Endodermal cell (in vitro differentiated cells): ENCODE data around the gene LRRC18. TPM values are rescaled to one million over a fixed set of nuclear protein-coding genes. Genes with fewer than 3 reads are reported as not detected.

ENCODE experiments used
- DNase-seq: peaks from one replicate; pipeline ENCODE4 v3.0.0-alpha.2; 2017
- H3K27ac ChIP-seq: 2 replicates; pipeline ENCODE4 v1.5.1; 2013; ENCODE audit warnings: mild to moderate bottlenecking, low read depth, low read length, moderate library complexity
- H3K27me3 ChIP-seq: 2 replicates; pipeline ENCODE4 v1.6.1; 2013; ENCODE audit warnings: mild to moderate bottlenecking, low read length, moderate library complexity; ENCODE audit not compliant: insufficient read depth, control insufficient read depth, poor library complexity, severe bottlenecking
- H3K36me3 ChIP-seq: 2 replicates; pipeline ENCODE4 v1.7.0; 2013; ENCODE audit warnings: mild to moderate bottlenecking, low read length, moderate library complexity; ENCODE audit not compliant: control insufficient read depth, insufficient read depth
- H3K4me1 ChIP-seq: one replicate; pipeline ENCODE4 v1.7.0; 2013; ENCODE audit warnings: low read length; ENCODE audit not compliant: control insufficient read depth, insufficient read depth
- H3K4me3 ChIP-seq: 2 replicates; pipeline ENCODE4 v1.5.1; 2013; ENCODE audit warnings: mild to moderate bottlenecking, low read length, moderate library complexity
- H3K9ac ChIP-seq: 2 replicates; pipeline ENCODE4 v1.6.1; 2013; ENCODE audit warnings: mild to moderate bottlenecking, low read length, moderate library complexity; ENCODE audit not compliant: poor library complexity, severe bottlenecking; ENCODE audit errors: extremely low read depth
- H3K9me3 ChIP-seq: 2 replicates; pipeline ENCODE4 v1.6.1; 2013; ENCODE audit warnings: mild to moderate bottlenecking, low read length, moderate library complexity; ENCODE audit not compliant: control insufficient read depth
- H3K27ac Mint-ChIP-seq: 2 replicates; pipeline ENCODE4 v1.8.0; 2020; ENCODE audit warnings: mixed read lengths
- H3K27me3 Mint-ChIP-seq: 2 replicates; pipeline ENCODE4 v1.8.0; 2021; ENCODE audit warnings: mild to moderate bottlenecking, mixed read lengths; ENCODE audit not compliant: insufficient read depth
- H3K36me3 Mint-ChIP-seq: 2 replicates; pipeline ENCODE4 v1.8.0; 2020; ENCODE audit warnings: low read depth, mixed read lengths
- H3K4me1 Mint-ChIP-seq: 2 replicates; pipeline ENCODE4 v1.8.0; 2020; ENCODE audit warnings: mixed read lengths
- H3K4me3 Mint-ChIP-seq: 2 replicates; pipeline ENCODE4 v1.8.0; 2020; ENCODE audit warnings: mild to moderate bottlenecking, moderate library complexity, mixed read lengths
- H3K9me3 Mint-ChIP-seq: 2 replicates; pipeline ENCODE4 v1.8.0; 2020; ENCODE audit warnings: mild to moderate bottlenecking, mixed read lengths
- CTCF ChIP-seq: fragments of 200-600 bp; sonication (generic); conservative IDR thresholded peaks from 2 replicates; pipeline ENCODE4 v1.5.0; 2021; ENCODE audit warnings: antibody characterized with exemption, mild to moderate bottlenecking
- WGBS, 2 experiments: methylation state at CpG; one replicate each; pipeline versions ENCODE4 v1.1.5 to v1.1.7; 2013; ENCODE audit warnings: missing lambda C conversion rate in 2 of 2, mixed read lengths in 1 of 2; ENCODE audit not compliant: insufficient coverage in 1 of 2, insufficient read length in 1 of 2; 5-methylcytosine and 5-hydroxymethylcytosine counted together
- total RNA-seq, 2 donors: library from RNA; stranded (reverse); fragmentation: NEBNext Ultra II Directional in 1 of 2; extraction: Animal tissue kit (Norgen Biotek cat#: 25700) in 1 of 2; gene quantifications; 2 replicates in 1 of 2; 3 replicates in 1 of 2; pipeline ENCODE4 v1.2.1, GENCODE V29; 2021

The LRRC18 gene
- total RNA-seq, 2 donors from 2014 or later = not detected

GRCh38 chr10:48913674-48914073 is 26.0 kb downstream of the LRRC18 start:
- 92 to 94% methylated on average over 10 to 14 of the region's 14 CpGs for WGBS, 2 experiments
- Mint-ChIP-seq H3K27me3 (peaks cover 19% of the 10 kb centered on the region), H3K4me3 (no peak overlapping the region), H3K9me3 (peaks cover 8% of the 10 kb centered on the region), H3K27ac (no peak overlapping the region), H3K4me1 (peaks cover 2% of the 10 kb centered on the region), H3K36me3 (no peaks in the 10 kb centered on the region)
- peaks cover 28% of the 10 kb centered on the region for H3K27me3 ChIP-seq
- H3K36me3 ChIP-seq = no peaks in the 10 kb centered on the region
- H3K4me3 ChIP-seq = no peak overlapping the region
- peaks cover 4% of the 10 kb centered on the region for H3K9me3 ChIP-seq
- no peak overlapping the region for H3K27ac ChIP-seq
- no peak for TF ChIP-seq CTCF
- H3K4me1 ChIP-seq = no peaks in the 10 kb centered on the region
- DNase-seq = peak; percentile 20
- H3K9ac ChIP-seq = no peak overlapping the region

GRCh38 chr10:48910548-48910947 is 29.1 kb downstream of the LRRC18 start:
- Histone ChIP-seq H3K36me3 (no peaks in the 10 kb centered on the region), H3K4me3 (no peak overlapping the region), H3K27me3 (peaks cover 9% of the 10 kb centered on the region), H3K4me1 (no peaks in the 10 kb centered on the region), H3K9me3 (no peaks in the 10 kb centered on the region), H3K27ac (no peak overlapping the region), H3K9ac (no peak overlapping the region)
- H3K27ac Mint-ChIP-seq = no peak overlapping the region
- peaks cover 16% of the 10 kb centered on the region for H3K27me3 Mint-ChIP-seq
- TF ChIP-seq CTCF = no peak
- peak; percentile 20 for DNase-seq
- 81 to 93% methylated on average over 4 to 5 of the region's 5 CpGs for WGBS, 2 experiments
- H3K4me3 Mint-ChIP-seq = no peak overlapping the region
- peaks cover 3% of the 10 kb centered on the region for H3K4me1 Mint-ChIP-seq
- no peaks in the 10 kb centered on the region for H3K9me3 Mint-ChIP-seq
- H3K36me3 Mint-ChIP-seq = no peaks in the 10 kb centered on the region

DNA sequence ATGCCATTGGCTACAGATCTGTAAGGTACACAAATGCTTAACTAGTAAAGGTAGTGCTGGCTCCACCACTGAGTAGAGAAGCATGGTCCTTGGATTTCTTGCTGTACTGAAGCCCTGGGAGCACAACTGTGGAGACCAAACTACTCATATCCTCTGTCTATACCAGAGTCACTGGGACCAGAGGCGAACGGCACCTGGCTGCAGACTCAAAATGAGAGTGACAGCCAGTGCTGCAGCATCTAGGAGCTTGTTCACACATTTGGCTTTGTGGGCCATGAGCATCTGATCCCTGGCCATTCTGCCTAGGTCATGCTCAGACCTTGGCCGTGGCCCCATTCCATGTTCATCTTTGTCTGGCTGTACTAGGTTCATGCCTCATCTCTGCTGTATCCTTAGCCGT is 31.9 kb downstream of the LRRC18 start:
- no peaks in the 10 kb centered on the region for H3K9me3 ChIP-seq
- Mint-ChIP-seq H3K4me1 (peaks cover 3% of the 10 kb centered on the region), H3K9me3 (no peaks in the 10 kb centered on the region), H3K27me3 (peaks cover 8% of the 10 kb centered on the region), H3K36me3 (no peaks in the 10 kb centered on the region), H3K27ac (no peak overlapping the region), H3K4me3 (no peak overlapping the region)
- no peaks in the 10 kb centered on the region for H3K36me3 ChIP-seq
- no peak overlapping the region for H3K9ac ChIP-seq
- H3K27ac ChIP-seq = no peak overlapping the region
- H3K4me1 ChIP-seq = no peaks in the 10 kb centered on the region
- DNase-seq = peak; percentile 40
- no peaks in the 10 kb centered on the region for H3K27me3 ChIP-seq
- no peak overlapping the region for H3K4me3 ChIP-seq
- 94 to 95% methylated on average over 4 of the region's 4 CpGs for WGBS, 2 experiments
- TF ChIP-seq CTCF = no peak
